HUES64 (cell line): ENCODE measurements around the gene FMNL2.

ENCODE experiments used
- H3K27ac ChIP-seq: 2 replicates; pipeline ENCODE4 v1.7.0; 2013; ENCODE audit warnings: low read depth, low read length, inconsistent platforms
- H3K27me3 ChIP-seq: 2 replicates; pipeline ENCODE4 v1.6.1; 2013; ENCODE audit warnings: mild to moderate bottlenecking, low read length; ENCODE audit not compliant: insufficient read depth
- H3K36me3 ChIP-seq: 2 replicates; pipeline ENCODE4 v1.6.1; 2013; ENCODE audit warnings: mild to moderate bottlenecking, low read length; ENCODE audit not compliant: insufficient read depth
- H3K4me1 ChIP-seq: 2 replicates; pipeline ENCODE4 v1.6.1; 2013; ENCODE audit warnings: mild to moderate bottlenecking, low read length, moderate library complexity; ENCODE audit not compliant: insufficient read depth
- H3K4me3 ChIP-seq: 2 replicates; pipeline ENCODE4 v1.5.1; 2013; ENCODE audit warnings: mild to moderate bottlenecking, low read length, moderate library complexity
- H3K9ac ChIP-seq: 2 replicates; pipeline ENCODE4 v1.6.1; 2013; ENCODE audit warnings: mild to moderate bottlenecking, low read depth, low read length
- H3K9me3 ChIP-seq: 2 replicates; pipeline ENCODE4 v1.6.1; 2013; ENCODE audit warnings: low read depth, low read length; ENCODE audit not compliant: insufficient read depth
- WGBS: fragments of 150-250, 120-280 bp; methylation state at CpG from one replicate; pipeline ENCODE4 v1.1.7; 2013; ENCODE audit warnings: missing lambda C conversion rate; 5-methylcytosine and 5-hydroxymethylcytosine counted together

The FMNL2 gene

GRCh38 chr2:152355409-152355831 lies 20.4 kb downstream of the FMNL2 start:
- no peak overlapping the region for H3K4me3 ChIP-seq
- WGBS: 100% methylated on average over 1 of the region's 2 CpGs
- H3K36me3 ChIP-seq: no peaks in the 10 kb centered on the region
- no peak overlapping the region for H3K27ac ChIP-seq
- H3K9ac ChIP-seq: no peak overlapping the region
- H3K4me1 ChIP-seq: no peaks in the 10 kb centered on the region
- no peaks in the 10 kb centered on the region for H3K9me3 ChIP-seq
- no peaks in the 10 kb centered on the region for H3K27me3 ChIP-seq

- H3K9me3 ChIP-seq: no peaks in the 10 kb centered on the region
- no peaks in the 10 kb centered on the region for H3K4me1 ChIP-seq
- no peak overlapping the region for H3K27ac ChIP-seq
- no peaks in the 10 kb centered on the region for H3K36me3 ChIP-seq
- no peak overlapping the region for H3K9ac ChIP-seq
- no peaks in the 10 kb centered on the region for H3K27me3 ChIP-seq
- 93% methylated on average over 6 of the region's 6 CpGs for WGBS
- no peak overlapping the region for H3K4me3 ChIP-seq
Observed at GRCh38 chr2:152359573-152360363, 24.8 kb downstream of the FMNL2 start.

GRCh38 chr2:152363936-152364335 lies 29.0 kb downstream of the FMNL2 start:
- H3K36me3 ChIP-seq: no peaks in the 10 kb centered on the region
- WGBS: no CpG with 5 or more reads among the region's 1 CpG
- H3K4me1 ChIP-seq: peaks cover 11% of the 10 kb centered on the region; the same call in 1 of the 2 replicates

DNA sequence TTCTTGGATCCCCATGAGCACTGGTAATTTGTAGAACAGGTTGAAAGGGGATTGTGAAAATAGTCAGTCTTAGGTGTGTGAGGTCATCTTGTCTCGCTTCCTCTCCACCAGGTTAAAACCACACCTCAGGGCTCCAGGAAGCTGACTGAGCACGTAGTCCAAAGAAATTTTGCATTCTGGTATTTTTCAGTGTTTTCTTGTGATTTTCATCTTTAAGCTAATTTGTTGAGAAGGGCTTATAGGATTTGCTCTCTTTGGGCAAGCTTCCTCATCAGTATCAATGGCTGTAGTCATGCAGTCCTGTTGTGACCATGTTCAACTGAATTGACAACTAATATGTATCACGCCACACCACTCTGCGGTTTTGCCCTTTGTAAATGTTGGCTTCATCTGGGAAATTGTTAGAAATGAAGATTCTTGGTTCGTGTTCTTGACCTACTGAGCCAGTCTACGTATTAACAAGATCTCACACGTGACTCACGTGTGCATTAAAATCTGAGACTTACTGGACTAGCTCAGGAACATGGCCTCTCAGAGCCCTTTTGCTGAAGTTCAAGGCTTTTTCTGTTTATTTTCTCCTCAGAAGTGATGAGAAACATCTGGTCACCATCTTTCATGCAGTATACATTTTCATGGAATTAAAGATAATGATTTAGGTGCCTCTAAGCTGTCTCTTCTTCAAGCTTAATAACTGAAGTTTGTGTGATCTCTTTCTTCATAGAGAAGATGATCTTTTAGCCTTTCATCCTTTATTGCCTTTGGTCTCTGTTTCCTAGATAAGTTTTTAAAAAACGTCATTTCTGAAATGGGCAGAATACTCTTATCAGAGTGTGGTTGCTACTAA lies 32.8 kb downstream of the FMNL2 start:
- no peak overlapping the region for H3K27ac ChIP-seq
- H3K27me3 ChIP-seq: no peaks in the 10 kb centered on the region
- H3K4me1 ChIP-seq: peaks cover 23% of the 10 kb centered on the region
- 93% methylated on average over 8 of the region's 9 CpGs for WGBS
- no peaks in the 10 kb centered on the region for H3K36me3 ChIP-seq
- H3K4me3 ChIP-seq: no peak overlapping the region
- H3K9me3 ChIP-seq: no peaks in the 10 kb centered on the region
- H3K9ac ChIP-seq: no peak overlapping the region

More at GRCh38 chr2:152363936-152364335, 29.0 kb downstream of the FMNL2 start:
- no peaks in the 10 kb centered on the region for H3K27me3 ChIP-seq
- no peak overlapping the region for H3K27ac ChIP-seq
- H3K9me3 ChIP-seq: no peaks in the 10 kb centered on the region
- no peak overlapping the region for H3K4me3 ChIP-seq
- H3K9ac ChIP-seq: no peak overlapping the region

- Histone ChIP-seq H3K27ac (no peak overlapping the region), H3K36me3 (no peaks in the 10 kb centered on the region), H3K4me3 (no peak overlapping the region), H3K27me3 (no peaks in the 10 kb centered on the region), H3K4me1 (peaks cover 23% of the 10 kb centered on the region), H3K9me3 (no peaks in the 10 kb centered on the region), H3K9ac (no peak overlapping the region)
- 93% methylated on average over 5 of the region's 5 CpGs for WGBS
Observed at GRCh38 chr2:152369176-152369860, 34.3 kb downstream of the FMNL2 start.

DNA sequence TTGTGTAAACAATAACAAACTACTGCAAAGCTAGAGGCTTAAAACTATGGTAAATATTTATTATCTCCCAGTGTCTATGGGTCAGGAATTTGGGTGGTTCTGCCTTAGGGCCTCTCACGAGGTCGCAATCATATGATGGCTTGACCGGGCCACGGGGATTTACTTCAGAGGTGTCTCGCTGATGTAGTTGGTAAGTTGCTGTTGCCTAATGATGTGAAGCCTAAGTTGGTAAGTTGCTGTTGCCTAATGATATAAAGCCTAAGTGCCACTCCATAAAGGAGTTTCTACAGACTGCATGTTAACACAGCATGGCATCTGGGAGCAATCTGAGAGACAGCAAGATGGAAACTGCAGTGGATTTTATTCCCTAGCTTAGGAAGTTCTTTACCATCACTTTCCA lies 35.8 kb downstream of the FMNL2 start:
- Histone ChIP-seq H3K36me3 (no peaks in the 10 kb centered on the region), H3K9me3 (no peaks in the 10 kb centered on the region), H3K27ac (no peak overlapping the region), H3K4me1 (peaks cover 23% of the 10 kb centered on the region), H3K4me3 (no peak overlapping the region), H3K9ac (no peak overlapping the region), H3K27me3 (no peaks in the 10 kb centered on the region)
- 94% methylated on average over 5 of the region's 5 CpGs for whole genome bisulfite sequencing

GRCh38 chr2:152372438-152372984 lies 37.5 kb downstream of the FMNL2 start:
- H3K27me3 ChIP-seq: no peaks in the 10 kb centered on the region
- 90% methylated on average over 3 of the region's 3 CpGs for WGBS
- no peaks in the 10 kb centered on the region for H3K9me3 ChIP-seq
- no peak overlapping the region for H3K27ac ChIP-seq
- H3K36me3 ChIP-seq: no peaks in the 10 kb centered on the region
- no peak overlapping the region for H3K4me3 ChIP-seq
- no peak overlapping the region for H3K9ac ChIP-seq
- peaks cover 23% of the 10 kb centered on the region for H3K4me1 ChIP-seq

DNA sequence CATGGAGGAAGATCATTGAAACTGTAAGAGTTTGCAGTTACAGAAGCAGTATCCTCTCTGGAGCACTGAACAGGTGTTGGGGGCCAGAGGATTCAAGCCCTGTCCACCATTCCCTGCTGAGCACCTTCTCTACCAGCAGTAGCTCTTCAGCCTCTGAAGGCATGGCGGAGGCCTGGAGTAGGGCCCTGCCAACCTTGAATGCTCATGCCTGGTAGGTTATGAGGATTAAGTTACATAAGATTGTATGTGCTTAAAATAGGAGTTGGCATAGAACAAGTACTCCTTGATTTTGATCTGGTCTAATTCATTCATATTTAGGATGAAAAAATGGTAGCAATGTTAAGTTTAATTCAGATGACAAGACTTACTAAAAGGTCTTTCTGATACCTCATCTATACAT lies 40.2 kb downstream of the FMNL2 start:
- no peaks in the 10 kb centered on the region for H3K9me3 ChIP-seq
- H3K4me3 ChIP-seq: no peak overlapping the region
- H3K27me3 ChIP-seq: no peaks in the 10 kb centered on the region
- H3K36me3 ChIP-seq: no peaks in the 10 kb centered on the region
- no peaks in the 10 kb centered on the region; the same call in 1 of the 2 replicates for H3K4me1 ChIP-seq
- H3K27ac ChIP-seq: no peak overlapping the region
- H3K9ac ChIP-seq: no peak overlapping the region
- WGBS: 93% methylated on average over 1 of the region's 1 CpG

DNA sequence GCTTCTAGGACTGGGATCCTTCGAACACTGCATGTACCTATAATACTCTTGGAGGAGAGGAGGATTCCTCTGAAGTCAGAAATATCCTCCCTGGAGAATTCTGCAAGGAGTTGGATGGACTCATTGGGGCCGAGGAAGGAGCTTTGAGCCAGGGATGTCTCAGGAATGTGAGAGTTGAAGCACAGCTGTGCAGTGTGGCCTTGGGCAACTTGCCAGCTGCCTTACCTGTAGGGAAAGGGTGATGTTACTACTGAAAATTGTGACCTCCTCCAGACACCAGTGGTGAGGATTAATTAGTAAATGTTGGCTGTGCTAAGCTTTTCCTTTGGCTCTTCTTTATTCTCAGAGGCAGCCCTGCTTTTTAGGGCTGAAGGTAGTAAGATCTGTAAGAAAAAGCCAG lies 41.4 kb downstream of the FMNL2 start:
- Histone ChIP-seq H3K27me3 (no peaks in the 10 kb centered on the region), H3K9ac (no peak overlapping the region), H3K36me3 (no peaks in the 10 kb centered on the region), H3K4me3 (no peak overlapping the region), H3K4me1 (peaks cover 4% of the 10 kb centered on the region), H3K9me3 (no peaks in the 10 kb centered on the region), H3K27ac (no peak overlapping the region)
- 89% methylated on average over 2 of the region's 2 CpGs for WGBS

DNA sequence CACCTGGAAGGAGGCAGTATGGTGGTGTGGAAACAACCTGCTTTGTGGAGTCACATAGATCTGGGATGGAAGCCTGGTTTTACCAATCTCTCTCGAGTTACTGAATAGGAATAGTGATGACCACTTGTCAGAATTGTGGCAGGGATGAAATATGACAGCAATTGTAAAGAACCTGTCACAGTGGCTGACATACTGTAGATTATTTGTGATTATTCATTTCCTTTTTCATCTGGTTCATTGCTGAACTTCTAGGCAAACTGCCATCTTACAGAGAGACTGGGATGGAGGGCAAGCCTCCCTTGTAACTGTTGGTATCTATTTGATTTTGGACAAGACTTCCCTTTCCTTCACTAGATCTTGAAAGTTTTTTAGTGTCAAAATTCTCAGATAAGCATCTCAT lies 42.0 kb downstream of the FMNL2 start:
- Histone ChIP-seq H3K27ac (no peak overlapping the region), H3K9me3 (no peaks in the 10 kb centered on the region), H3K9ac (no peak overlapping the region), H3K27me3 (no peaks in the 10 kb centered on the region), H3K4me1 (peaks cover 10% of the 10 kb centered on the region), H3K4me3 (no peak overlapping the region), H3K36me3 (no peaks in the 10 kb centered on the region)
- 87% methylated on average over 1 of the region's 1 CpG for WGBS

DNA sequence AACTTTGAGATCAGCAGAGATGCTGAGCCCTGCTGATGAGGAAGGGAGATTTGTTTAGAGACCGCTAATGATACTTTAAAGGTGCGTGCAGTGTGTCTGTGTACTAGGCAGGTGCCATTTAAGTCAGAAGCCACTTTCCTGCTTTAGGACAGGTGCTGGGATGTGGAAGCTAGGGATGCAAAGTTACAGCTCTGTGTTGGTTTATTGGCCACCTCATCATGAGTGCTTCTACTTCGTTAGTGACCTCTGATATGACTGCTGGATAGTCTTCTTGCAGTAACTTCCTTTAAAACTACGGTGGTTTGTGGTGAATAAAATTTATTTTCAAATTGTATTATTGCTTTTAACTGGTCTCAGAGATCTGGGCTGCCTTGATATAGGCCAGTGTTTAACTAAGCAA lies 44.1 kb downstream of the FMNL2 start:
- 78% methylated on average over 4 of the region's 4 CpGs for WGBS
- Histone ChIP-seq H3K27ac (no peak overlapping the region), H3K4me3 (no peak overlapping the region), H3K9ac (no peak overlapping the region), H3K4me1 (peaks cover 21% of the 10 kb centered on the region), H3K27me3 (no peaks in the 10 kb centered on the region), H3K9me3 (no peaks in the 10 kb centered on the region), H3K36me3 (no peaks in the 10 kb centered on the region)
